NCI-H82 (cell line): Measurements from ENCODE around the gene PDZD2.
"Not testable (repeated sequence)": the region's sequence is repeated elsewhere in the genome, so short reads cannot be mapped to it uniquely, and the experiment has no call there.

Experiments
- DNase-seq: peaks from one replicate; lab custom pipeline; 2025; lab: John Stamatoyannopoulos, UW

Gene PDZD2

DNA sequence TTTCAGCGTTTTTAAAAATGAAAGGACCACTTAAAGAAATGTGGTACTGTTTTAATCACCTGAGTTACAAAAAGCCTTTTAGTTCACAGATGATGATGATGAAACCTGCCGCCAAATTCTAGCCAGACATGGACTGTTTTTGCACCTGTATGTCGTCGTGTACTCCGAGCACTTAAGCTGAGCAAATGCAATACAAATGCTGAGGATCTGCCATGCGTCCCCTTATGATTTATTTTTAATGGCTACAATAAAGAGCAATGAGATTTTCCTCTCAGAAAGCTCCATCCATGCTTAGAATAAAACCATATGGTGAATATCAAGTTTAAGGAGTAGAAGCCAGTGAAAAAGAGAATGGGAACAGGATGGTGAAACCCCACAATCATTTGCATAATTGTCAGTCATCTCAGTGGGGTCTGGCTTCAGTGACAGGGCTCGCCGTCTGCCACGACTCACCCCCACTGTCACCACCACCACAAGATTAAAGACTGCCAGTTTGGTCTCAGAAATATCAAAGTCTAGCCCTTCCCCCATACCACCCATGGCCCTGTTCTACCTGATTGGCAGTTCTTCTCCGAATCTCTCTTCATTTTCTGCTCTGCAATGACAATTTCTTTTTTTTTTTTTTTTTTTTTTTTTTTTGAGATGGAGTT lies 375.3 kb downstream of the PDZD2 start:
- DNase-seq, result peak; percentile 55

DNA sequence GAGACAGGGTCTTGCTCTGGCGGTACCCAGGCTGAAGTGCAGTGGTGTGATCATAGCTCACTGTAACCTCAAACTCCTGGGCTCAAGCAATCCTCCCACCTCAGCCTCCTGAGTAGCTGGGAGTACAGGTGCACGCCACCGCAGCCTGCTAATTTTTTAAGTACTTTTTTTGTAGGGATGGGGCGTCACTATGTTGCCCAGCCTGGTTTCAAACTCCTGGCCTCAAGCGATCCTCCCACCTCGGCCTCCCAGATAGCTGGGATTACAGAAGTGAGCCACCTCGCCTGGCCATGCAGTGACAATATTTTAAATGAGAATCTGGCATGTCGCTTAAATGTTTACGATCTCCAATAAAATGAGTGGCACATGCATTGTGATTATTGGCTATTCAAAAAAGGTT lies 376.3 kb downstream of the PDZD2 start:
- DNase-seq, result not testable (repeated sequence)

DNA sequence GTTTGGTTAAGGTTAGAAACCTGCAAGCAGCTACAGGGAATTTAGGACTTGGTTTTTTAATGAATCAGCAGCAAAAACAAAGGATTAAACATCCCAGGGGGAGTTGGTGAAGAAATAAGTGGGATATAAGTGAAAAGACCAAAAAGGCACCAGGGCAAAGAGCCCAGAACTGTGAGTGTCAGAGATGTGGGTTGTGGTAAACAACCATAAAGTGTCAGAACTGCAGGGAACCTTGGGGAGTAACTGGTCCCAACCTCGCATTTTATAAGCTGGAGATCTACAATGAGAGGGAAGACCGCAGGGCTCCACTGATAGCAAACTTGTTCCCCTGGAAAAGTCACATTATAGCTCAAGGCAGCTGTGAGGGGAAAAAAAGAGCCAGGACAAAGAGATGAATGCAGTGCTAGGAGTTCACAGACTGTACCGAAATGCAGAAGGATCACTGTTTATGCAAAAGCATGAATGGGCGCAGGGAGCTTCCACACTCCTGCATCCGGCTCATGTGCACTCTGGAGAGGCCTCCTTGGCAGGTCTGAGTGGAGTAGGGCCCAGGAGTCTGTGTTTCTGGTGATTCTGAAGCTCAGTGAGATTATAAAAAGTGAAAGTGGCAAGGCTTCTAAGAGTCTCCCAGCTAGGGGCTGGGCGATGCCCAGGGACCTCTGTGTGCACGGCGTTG lies 378.9 kb downstream of the PDZD2 start:
- DNase-seq, result no peak

DNA sequence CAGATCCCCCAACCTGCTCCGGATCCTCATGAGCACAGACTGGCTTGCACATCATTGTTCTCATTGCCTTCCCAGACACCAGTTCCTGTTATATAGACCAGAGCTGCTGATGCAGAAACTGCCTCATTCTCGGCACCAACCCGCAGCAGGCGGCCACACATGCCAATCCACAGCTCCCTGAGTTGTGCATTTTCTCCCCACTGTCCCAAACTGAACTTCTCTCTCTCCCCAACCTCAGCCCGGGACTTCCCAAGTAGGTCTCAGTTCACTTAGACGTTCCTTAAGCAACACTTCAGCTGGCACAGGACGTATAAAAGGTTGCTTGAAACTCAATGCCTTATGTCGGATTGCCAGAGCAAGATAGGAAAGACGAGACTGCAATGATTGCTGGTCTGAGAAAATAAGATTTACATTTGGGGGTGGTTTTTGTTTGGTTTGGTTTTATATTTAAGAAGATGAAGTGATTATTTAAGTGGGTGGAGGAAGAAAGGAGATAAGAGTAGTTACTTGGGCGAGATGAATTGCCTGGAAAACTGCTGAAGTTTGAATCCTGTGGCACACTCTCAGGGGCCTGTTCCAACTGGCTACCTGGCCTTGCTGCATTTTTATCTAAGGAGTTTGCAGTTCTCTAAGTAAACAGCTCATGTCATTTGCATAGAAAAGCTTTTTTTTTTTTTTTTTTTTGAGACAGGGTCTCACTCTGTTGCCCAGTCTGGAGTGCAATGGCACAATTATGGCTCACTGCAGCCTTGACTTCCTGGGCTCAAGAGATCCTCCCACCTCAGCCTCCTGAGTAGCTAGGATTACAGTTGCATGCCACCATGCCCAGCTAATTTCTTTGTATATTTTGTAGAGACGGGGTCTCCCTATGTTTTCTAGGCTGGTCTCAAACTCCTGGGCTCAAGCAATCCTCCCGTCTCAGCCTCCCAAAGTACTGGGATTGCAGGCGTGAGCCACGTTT lies 379.8 kb downstream of the PDZD2 start:
- no peak for DNase-seq

DNA sequence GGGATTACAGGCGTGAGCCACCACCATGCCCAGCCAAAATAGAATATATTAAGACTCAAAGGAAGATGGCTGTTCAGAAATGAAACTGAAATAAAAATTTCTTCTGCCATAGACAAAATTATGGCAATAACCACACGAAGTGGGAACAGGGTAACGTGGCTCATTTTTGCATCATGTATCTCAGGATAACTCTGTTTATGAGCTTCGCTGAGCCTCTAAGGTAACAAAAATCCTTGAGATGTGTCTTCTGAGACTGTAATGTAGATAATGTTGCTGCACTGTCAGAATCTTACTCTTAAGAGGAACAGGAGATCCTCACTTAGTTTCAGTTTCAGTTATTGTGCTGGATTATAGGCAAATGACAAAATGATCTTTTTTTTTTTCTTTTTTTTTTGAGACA lies 381.3 kb downstream of the PDZD2 start:
- DNase-seq, result no peak

DNA sequence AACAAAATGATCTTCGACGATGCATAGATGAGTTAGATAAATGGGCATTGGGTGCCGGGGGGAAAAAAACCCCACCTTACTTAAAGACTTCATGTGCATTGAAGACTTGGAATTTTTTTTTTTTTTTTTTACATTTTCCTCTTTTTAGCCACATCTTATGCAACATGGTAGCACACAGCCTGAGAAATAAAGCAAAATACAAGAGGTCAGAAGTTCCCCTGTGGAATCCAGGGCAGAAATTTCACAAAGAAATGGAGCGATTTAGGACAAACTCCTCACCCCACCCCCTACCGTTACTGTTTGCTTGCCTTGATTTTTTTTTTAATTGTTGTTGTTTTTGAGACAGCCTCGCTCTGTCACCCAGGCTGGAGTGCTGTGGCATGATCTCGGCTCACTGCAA lies 382.0 kb downstream of the PDZD2 start:
- no peak for DNase-seq

DNA sequence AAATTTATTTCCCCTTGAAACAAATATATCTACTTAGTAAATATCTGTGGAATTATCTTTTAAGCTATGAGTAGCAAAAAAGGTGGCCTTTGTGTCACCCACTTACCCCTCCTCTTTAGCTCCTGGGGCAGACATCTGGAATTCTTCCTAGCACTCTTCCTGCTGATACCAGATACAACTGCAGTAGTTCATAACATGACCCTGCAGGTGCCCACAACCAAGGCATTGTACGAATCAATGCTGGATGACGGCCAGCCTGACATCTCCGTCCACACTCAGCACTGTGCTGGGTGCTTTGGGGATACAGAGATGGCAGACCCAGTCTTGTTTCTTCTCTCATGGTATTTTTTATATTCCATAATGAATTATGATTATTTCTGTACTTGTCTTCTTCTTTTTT lies 382.8 kb downstream of the PDZD2 start:
- DNase-seq, result no peak

DNA sequence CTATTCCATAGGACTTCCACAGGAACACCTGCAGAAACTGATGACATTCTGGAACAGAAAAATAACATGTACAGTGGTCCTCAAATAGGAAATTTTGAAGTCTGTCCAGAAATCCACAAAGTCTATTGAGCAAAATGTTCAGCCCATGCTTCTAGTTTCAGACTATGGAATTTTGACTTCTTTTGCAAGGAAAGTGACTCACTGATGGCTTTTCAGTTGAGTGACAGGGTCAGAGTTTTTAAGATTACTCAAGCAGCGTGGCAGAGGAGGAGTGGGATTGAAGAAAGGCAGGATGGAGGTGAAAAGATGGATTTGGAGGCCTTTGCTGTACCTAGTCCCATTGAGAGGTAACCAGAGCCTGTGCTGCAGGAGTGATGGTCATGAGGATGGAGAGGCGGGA lies 383.7 kb downstream of the PDZD2 start:
- DNase-seq, result no peak

DNA sequence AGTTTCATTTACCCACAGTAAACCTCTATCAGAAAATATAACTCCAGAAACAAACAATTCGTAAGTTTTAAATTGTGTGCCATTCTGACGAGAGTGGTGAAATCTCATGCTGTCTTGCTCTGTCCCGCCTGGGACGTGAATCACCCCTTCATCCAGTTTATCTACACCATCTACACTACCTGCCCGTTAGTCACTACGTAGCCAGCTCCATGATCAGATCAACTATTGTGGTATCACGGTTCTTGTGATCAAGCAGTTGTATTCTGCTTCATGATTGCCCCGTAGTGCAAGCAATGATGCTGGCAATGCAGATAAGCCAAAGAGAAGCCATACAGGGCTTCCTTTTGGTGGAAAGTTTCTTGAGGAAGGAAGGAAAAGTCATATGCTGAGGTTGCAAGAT lies 384.9 kb downstream of the PDZD2 start:
- DNase-seq, result no peak

DNA sequence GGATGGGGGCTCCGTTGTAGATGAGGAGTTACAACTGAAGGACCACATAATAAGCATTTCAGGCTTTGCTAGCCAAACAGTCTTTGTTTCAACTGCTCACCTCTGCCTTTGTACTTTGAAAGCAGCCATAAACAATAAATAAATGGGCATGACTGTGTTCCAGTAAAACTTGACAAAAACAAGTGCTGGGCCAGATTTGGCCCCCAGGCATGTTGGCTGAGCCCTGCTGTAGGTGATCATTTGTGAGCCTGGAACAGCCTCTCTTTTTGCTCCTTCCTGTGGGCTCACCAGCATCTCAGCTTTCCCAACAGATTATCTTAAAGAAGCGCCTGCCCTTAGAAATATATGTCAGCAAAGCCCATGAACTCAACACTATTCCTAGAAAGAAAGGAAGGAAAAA lies 385.8 kb downstream of the PDZD2 start:
- DNase-seq, result no peak

DNA sequence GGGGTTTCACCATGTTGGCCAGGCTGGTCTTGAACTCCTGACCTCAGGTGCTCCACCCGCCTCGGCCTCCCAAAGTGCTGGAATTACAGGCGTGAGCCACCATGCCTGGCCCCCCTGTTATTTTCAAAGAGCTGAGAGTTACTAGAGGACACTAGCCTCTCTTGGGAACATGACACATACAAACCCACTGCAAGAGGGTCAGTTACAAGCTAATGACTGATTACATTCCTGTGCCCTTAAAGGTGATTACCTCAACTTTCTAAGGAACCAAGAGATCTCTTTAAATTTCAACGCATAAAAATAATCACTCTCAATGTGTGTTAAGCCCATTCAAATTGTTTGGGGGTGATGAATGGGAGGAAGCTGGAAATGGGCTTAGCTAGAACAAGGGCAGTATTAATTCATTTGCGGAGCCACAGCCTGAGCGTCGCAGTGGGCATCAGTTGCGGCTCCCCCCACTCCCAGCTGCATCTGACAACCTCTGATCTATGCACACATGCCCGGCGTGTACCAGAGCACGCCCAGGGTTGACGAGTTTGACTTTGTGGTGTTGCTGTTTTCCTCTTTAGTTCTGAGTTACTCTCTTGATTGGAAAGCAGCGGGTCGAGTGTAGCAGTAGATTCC lies 388.3 kb downstream of the PDZD2 start:
- DNase-seq, result peak; percentile 32

DNA sequence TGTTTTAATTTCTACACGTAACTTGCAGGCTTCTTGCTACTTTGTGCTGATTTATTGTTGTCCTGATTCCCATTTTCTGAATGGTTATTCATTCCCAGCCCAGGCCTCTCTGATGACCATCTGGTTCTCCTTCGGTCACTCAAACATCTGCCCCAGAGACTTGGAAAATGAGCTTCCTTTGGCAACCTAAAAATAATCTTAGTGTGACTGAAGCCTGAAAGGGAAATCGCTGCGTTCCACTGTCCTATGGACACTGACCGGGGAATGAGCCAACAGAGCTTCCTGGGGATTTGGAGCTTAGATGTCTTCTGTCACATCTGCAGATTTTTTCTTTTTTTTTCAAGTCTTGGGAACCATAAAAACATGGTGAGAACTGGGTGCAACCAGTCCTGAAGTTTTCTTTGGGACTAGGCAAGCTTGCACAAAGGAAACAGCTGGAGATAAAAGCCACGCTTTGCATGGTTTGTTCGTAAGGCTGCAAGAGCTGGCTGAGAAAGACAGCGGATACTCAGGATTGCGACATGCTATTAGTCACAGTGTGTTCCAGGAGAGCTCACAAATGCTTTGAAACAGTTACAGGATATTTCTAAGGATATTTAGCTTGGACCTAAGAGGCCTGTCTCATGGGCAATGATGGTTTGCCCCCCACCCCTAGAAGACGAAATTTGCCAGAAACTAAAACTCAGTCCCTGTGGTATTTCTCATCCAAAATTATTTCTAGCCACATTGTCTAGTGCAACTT lies 389.0 kb downstream of the PDZD2 start:
- DNase-seq, result peak; percentile 21

DNA sequence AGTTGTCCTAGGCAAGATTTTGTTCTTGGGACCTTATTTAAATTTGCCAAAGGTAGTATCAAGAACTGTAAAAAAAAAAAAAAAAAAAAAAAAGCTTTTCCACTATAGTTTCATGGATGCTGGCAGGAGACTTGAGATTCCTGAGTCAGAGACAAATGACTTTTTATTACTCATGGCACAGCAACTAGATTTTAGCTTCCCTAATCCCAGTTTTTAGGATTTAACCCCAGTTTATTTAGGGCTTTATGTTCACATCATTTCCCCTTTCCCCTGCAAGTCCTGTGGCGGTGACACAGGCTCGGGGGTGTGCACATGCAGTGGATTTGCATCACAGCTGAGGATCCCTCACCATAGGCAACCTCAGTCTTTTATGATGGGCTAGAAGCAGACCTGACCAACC lies 390.3 kb downstream of the PDZD2 start:
- DNase-seq, result no peak

DNA sequence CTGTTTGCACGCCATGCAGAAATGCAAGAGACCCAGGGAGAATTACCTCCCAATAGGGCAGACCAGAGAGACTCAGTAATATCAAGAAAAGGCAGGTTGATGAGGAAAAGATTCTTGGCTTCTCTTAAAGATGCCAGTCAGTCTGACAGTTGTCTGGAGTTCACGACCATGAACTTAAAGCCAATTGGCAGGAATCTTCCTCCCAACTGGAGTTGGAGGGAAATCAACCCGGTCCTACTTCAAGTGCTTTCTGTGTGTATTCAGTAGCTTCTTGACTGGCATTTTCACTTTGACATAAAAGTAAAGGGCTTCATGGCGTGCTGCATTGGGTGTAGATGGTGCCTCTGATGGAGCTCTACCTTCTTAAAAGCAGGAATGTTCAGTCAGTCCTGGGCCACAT lies 390.9 kb downstream of the PDZD2 start:
- no peak for DNase-seq

DNA sequence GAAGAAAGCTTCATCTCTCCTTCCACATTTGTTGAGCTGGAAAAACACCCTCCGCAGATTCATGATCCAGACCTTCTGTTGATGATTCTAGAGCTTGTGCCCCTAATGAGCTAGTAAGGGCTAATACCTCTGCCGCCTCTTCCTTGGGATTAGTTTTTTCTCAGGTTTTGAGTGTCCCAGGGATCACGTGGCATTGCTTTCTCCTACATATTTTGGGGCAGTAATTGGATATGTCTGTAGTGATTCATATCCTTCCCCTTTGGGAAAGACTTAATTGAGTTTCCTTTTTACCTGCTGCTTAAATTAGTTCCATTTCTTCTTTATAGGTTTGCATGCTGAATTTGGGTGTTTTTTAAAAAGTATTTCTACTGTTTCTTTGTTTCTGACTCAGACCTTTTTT lies 391.3 kb downstream of the PDZD2 start:
- DNase-seq, result peak; percentile 62

DNA sequence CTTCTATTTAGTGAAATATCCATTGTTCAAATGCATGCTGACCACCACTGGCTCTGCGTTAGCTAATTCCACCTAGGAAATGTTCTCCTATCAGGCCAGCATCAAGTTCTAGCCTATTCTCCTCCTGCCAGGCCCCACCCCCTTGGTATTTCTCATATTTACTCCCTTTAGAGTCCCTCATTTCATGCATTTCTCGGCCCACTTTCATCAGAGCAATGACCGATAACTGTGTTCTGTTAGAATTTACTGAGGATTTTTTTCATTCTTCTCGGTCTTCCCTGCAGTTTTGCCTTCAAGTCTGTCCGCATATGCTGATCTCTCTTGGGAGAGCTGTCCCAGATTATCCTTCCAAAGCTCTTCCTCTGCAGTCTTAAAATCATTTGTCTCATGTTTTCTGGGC lies 391.8 kb downstream of the PDZD2 start:
- no peak for DNase-seq

DNA sequence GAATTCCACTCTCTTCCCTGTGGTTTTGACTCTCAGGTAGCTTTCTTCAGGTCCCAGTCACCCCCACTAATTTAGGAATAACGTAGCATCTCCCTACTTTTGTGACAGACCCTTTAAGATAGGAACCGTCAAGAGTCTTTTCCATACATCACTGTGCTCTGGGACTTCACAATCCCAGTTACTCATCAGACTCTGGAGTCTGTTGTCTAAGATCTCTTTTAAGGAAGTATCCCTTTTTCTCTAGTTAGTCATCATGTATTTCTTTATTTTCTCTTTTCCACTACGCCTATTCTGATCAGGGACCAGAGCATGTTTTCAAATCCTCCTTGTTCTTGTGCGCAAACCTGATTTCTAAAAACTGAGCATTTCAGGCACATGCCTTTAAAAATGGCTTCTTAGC lies 392.2 kb downstream of the PDZD2 start:
- DNase-seq, result no peak

DNA sequence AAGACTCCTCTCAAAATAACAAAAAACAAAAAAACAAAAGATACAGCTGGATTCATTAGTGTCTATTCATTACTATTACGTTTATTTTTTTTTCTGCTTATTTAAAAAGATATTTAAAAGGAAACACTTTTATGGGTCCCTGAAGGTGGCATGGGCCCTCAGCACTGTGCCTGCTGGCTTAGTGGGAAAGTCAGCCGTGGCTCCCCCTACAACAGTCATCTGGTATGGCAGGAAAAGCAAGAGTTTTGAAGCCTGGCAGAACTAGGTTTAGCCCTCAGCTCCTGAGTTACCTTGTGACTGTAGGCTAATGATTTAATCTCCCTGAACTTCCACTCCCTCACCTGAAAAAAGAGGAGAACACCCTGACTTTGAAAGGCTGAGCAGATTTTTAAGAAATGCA lies 399.6 kb downstream of the PDZD2 start:
- DNase-seq, result no peak

DNA sequence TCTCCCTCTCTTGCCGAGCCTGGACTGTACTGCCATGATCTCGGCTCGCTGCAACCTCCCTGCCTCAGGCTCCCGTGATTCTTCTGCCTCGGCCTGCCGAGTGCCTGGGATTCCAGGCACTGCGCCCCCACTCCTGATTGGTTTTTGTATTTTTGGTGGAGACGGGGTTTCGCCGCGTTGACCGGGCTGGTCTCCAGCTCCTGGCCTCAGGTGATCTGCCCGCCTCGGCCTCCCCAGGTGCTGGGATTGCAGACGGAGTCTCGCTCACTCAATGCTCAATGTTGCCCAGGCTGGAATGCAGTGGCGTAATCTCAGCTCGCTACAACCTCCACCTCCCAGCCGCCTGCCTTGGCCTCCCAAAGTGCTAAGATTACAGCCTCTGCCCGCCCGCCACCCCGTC lies 400.2 kb downstream of the PDZD2 start:
- DNase-seq, result not testable (repeated sequence)

DNA sequence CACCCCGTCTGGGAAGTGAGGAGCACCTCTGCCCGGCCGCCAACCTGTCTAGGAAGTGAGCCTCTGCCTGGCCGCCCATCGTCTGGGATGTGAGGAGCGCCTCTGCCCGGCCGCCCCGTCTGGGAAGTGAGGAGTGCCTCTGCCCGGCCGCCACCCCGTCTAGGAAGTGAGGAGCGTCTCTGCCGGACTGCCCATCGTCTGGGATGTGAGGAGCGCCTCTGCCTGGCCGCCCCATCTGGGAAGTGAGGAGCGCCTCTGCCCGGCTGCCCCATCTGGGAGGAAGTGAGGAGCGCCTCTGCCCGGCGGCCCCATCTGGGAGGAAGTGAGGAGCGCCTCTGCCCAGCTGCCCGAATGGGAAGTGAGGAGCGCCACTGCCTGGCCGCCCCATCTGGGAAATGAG lies 400.7 kb downstream of the PDZD2 start:
- not testable (repeated sequence) for DNase-seq

DNA sequence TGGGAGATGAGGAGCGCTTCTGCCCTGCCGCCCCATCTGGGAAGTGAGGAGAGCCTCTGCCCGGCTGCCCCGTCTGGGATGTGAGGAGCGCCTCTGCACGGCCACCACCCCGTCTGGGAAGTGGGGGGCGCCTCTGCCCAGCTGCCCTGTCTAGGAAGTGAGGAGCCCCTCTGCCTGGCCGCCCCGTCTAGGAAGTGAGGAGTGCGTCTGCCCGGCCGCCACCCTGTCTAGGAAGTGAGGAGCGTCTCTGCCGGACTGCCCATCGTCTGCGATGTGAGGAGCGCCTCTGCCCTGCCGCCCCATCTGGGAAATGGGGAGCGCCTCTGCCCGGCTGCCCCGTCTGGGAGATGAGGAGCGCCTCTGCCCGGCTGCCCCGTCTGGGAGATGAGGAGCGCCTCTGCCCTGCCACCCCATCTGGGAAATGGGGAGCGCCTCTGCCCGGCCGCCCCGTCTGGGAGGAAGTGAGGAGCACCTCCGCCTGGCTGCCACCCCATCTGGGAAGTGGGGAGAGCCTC lies 401.3 kb downstream of the PDZD2 start:
- DNase-seq, result not testable (repeated sequence)
